GM12874 (cell line): Measurements from ENCODE around the gene GATC.
A peak's percentile ranks its signal among the peaks of the same experiment; 100 is the strongest.

Source experiments
- TF ChIP-seq, protein P1 (sequence below): IDR thresholded peaks from 2 replicates; pipeline ENCODE4 v1.5.1; 2011; ENCODE audit warnings: low read depth, mild to moderate bottlenecking, control low read depth, low read length, moderate library complexity; ENCODE audit not compliant: insufficient read depth

GATC gene

DNA sequence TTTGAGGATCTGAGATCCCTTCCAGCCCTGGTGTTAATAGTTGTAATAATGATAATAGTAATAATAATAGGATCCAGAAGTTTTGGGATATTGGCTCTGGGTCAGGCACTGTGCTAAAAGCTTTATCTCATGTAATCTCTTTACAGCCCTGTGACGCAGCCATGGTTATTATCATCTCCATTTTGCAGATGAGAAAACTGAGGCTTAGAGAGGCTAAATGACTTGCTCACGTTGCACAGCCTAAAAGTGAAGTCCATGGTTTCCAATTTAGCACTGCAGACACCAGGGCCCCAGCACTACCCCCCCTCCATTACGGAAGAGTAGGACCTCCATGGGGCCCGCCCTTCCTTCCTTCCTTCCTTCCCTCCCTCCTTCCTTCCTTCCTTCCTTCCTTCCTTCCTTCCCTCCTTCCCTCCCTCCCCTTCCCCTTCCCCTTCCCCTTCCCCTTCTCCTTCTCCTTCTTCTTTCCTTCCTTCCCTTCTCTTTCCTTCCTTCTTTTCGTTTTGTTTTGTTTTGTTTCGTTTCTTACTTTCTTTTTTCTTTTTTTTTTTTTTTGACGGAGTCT lies 23.3 kb upstream of the GATC start:
- TF ChIP-seq, protein P1, sequence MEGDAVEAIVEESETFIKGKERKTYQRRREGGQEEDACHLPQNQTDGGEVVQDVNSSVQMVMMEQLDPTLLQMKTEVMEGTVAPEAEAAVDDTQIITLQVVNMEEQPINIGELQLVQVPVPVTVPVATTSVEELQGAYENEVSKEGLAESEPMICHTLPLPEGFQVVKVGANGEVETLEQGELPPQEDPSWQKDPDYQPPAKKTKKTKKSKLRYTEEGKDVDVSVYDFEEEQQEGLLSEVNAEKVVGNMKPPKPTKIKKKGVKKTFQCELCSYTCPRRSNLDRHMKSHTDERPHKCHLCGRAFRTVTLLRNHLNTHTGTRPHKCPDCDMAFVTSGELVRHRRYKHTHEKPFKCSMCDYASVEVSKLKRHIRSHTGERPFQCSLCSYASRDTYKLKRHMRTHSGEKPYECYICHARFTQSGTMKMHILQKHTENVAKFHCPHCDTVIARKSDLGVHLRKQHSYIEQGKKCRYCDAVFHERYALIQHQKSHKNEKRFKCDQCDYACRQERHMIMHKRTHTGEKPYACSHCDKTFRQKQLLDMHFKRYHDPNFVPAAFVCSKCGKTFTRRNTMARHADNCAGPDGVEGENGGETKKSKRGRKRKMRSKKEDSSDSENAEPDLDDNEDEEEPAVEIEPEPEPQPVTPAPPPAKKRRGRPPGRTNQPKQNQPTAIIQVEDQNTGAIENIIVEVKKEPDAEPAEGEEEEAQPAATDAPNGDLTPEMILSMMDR, result no peak

DNA sequence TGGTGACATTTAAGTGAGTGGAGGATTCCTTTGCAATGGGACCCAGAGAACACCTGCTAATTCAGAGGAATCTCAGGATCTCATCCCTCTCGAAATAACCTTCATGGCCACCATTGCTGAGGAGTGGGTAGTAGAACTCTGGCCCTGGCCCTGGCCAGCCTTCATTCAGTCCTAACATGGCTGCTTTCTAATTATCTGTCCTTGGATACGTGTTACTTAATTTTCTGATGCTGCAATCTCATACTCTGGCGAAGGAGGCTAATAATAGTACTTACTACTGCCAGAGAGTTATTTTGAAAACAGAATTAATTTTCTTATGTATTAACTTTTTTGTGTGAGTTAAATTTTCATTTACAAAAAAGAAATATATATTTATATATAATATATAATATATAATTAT lies 20.4 kb upstream of the GATC start:
- TF ChIP-seq, protein P1, result no peak

- TF ChIP-seq, protein P1, result no peak
These were observed 17.5 kb upstream of the GATC start for GRCh38 chr12:120428597-120429229.

GRCh38 chr12:120429368-120429767 lies 16.9 kb upstream of the GATC start:
- TF ChIP-seq, protein P1, result no peak

DNA sequence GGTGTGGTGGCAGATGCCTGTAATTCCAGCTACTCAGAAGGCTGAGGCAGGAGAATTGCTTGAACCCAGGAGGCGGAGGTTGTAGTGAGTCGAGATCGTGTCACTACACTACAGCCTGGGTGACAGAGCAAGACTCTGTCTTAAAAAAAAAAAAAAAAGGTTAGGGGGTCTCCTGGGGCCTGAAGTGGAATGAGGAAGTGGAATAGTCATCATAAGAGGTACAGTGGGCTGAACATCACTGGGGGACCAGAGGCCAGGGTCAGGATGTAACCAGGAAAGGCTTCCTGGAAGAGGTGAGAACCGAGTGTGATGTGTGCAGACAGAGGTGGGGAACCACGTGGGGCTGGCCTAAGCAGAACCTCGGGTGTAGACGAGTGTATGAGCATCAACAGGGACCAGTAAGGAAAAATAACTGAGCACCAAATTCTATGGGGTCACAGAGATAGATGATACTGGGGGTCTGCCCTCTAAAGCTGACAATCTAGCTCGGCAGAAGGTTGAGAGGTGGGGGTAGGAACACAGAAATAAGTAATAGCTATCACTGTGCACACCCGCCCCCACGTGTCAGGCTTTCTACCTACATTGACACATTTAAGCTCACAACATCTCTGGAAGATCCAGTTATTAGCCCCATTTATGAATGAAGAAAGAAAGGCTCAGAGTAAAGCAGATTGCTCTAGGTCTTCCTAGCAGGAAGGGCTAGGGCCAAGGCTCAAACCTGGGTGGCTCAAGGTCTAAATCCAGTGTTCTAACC lies 13.3 kb upstream of the GATC start:
- TF ChIP-seq, protein P1, result no peak

- TF ChIP-seq, protein P1, result 0 out of 2 replicates have a peak, but pooled peaks have one; percentile 14
These were observed 8.3 kb upstream of the GATC start, which contains the start of gene COX6A1 for GRCh38 chr12:120437735-120438494. TSS of gene COX6A1 (plus strand) at chr12:120438113. CDS start at chr12:120438127, 14 bp downstream.
